ENCODE results near the gene SP140. TPM values are rescaled to one million over a fixed set of nuclear protein-coding genes. Genes with fewer than 3 reads are reported as not detected.

Gene SP140
- total RNA-seq, 1 donor from 2014 or later = 0.60 TPM

DNA sequence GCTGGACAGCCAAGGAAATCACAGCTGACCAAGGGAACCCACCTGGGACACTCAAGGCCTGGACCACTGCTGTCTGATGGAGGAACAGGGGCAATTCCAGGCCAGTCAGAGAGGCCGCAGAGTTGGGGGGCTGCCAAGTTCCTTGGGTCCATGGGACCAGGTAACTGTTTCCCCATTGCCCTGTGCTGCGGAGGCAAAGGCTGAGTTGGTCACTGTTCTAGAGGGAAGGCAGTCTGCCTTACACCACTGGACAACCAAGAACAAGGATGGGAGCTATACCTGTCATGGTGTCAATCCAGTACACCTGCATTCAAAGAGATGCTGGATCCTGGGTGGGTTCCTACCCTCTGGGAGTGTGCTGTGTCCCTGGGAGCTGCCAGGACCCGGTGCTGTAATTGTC, 91.8 kb downstream of the SP140 start:
- Mint-ChIP-seq H3K36me3 (ENCODE audit: low read depth) (peaks cover 2% of the 10 kb centered on the region), H3K4me1 (ENCODE audit: low read depth) (no peaks in the 10 kb centered on the region), H3K27me3 (ENCODE audit: low read depth) (no peaks in the 10 kb centered on the region), H3K27ac (ENCODE audit: unreplicated experiment) (no peak overlapping the region), H3K4me3 (ENCODE audit: unreplicated experiment) (no peak overlapping the region), H3K9me3 (ENCODE audit: low read depth) (peaks cover 5% of the 10 kb centered on the region)
- TF ChIP-seq, protein P1, sequence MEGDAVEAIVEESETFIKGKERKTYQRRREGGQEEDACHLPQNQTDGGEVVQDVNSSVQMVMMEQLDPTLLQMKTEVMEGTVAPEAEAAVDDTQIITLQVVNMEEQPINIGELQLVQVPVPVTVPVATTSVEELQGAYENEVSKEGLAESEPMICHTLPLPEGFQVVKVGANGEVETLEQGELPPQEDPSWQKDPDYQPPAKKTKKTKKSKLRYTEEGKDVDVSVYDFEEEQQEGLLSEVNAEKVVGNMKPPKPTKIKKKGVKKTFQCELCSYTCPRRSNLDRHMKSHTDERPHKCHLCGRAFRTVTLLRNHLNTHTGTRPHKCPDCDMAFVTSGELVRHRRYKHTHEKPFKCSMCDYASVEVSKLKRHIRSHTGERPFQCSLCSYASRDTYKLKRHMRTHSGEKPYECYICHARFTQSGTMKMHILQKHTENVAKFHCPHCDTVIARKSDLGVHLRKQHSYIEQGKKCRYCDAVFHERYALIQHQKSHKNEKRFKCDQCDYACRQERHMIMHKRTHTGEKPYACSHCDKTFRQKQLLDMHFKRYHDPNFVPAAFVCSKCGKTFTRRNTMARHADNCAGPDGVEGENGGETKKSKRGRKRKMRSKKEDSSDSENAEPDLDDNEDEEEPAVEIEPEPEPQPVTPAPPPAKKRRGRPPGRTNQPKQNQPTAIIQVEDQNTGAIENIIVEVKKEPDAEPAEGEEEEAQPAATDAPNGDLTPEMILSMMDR (IDR thresholded peaks at IDR 0.05) = no peak
- DNase-seq (ENCODE audit: low spot score) = no peak

DNA sequence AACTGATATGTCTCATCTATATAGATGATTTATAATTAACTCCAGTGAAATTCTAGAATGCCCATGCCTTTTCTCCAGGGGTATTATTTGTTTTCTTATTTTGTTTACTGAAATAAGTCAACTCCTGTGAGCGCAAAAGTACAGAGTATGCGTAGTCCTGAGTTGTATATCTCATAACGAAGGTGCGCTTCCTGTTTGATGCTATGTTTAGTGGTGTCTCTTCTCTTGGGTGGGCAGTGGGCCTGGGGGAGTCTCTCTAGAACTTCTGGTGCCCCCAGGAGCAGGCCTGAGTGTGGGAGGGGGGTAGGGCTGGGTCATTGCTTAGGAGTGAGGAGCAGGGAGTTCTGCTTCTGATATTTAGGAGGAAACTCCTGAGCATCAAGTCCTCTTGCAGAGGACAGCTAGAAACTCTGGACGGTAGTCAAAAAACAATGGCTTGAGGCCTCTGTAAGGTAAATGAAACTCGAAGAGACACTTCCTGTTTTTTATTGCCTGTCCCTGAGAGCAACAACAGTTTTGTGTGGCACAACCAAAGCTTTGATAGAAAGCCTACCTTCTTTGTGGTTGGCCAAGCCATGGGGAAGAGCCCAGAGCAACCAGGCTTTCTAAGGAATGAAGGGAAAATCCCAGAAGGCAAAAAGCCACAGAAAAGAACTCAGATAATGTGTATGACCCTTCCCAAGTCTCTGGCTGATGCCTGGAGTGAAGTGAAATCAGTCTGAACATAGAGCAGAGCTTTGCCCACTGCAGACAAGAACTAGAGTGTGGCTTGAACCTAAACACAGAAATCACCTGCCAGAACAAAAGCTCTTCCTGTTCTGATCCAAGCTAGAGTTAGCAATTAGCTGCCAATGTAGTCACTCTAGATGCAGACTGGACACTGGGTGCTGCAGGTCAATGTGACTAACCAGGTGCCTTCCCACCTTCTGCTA, 92.9 kb downstream of the SP140 start:
- Mint-ChIP-seq H3K4me3 (ENCODE audit: unreplicated experiment) (no peak overlapping the region), H3K9me3 (ENCODE audit: low read depth) (peaks cover 11% of the 10 kb centered on the region), H3K27me3 (ENCODE audit: low read depth) (no peaks in the 10 kb centered on the region), H3K4me1 (ENCODE audit: low read depth) (no peaks in the 10 kb centered on the region), H3K27ac (ENCODE audit: unreplicated experiment) (no peak overlapping the region), H3K36me3 (ENCODE audit: low read depth) (peaks cover 5% of the 10 kb centered on the region)
- DNase-seq (ENCODE audit: low spot score) = no peak
- TF ChIP-seq, protein P1 (IDR thresholded peaks at IDR 0.05) = no peak

DNA sequence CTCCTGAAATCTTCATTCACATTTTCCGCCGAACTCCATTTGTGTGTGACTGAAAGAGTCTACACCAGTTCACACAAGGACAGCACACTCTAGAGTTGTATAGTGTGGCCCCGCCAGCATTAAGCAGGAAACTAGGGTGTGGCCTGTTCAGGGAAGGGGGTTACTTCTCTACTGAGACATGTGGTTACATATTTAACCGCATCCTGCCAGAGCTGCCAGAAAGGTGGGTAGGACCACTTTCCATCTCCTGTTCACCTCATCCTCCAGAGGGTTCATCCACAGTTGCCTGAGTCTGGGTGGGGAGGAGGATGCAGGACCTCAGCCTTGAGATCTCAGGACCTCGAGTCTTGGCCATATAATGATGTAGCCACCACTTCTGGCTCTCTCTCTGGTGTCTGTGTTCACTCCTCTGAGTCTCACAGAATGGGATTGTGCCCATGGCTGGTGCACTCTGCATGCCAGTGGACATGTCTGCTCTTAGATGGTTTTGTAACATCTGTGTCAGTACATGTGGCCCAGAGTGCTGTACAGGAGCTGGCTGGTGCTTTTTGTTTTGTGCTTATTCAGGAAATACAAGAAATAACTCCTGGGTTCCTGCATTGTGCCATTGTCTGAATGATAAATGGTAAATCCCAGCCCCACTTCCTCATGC, 93.8 kb downstream of the SP140 start:
- Mint-ChIP-seq H3K27ac (ENCODE audit: unreplicated experiment) (no peak overlapping the region), H3K36me3 (ENCODE audit: low read depth) (peaks cover 5% of the 10 kb centered on the region)

DNA sequence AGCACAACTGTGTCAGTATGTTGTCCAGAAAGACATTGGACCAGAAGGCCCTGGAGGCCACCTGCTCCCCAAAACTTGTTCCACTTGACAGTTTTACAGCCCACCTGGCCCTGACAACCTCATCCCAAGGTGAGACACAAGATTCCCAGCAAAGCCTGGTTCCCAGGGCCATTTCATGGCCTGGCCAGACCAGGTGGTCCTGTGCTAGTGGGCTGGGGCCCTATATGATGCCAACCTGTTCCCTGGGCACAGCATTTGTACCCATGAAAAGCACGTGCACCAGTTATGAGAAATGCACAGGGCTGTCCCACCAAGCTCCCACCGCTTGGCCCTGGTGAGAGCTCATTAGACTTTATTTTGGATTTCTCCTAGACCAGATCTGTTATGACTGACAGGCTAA, 95.5 kb downstream of the SP140 start:
- Mint-ChIP-seq H3K27ac (ENCODE audit: unreplicated experiment) (no peak overlapping the region), H3K9me3 (ENCODE audit: low read depth) (peaks cover 14% of the 10 kb centered on the region), H3K4me1 (ENCODE audit: low read depth) (peaks cover under 1% of the 10 kb centered on the region), H3K27me3 (ENCODE audit: low read depth) (no peaks in the 10 kb centered on the region), H3K4me3 (ENCODE audit: unreplicated experiment) (no peak overlapping the region), H3K36me3 (ENCODE audit: low read depth) (peaks cover 7% of the 10 kb centered on the region)
- TF ChIP-seq, protein P1 (IDR thresholded peaks at IDR 0.05) = no peak
- no peak for DNase-seq (ENCODE audit: low spot score)

More for the DNA sequence above, 93.8 kb downstream of the SP140 start:
- H3K9me3 Mint-ChIP-seq (ENCODE audit: low read depth) = peaks cover 14% of the 10 kb centered on the region
- no peak overlapping the region for H3K4me3 Mint-ChIP-seq (ENCODE audit: unreplicated experiment)
- no peak for DNase-seq (ENCODE audit: low spot score)
- no peaks in the 10 kb centered on the region for H3K4me1 Mint-ChIP-seq (ENCODE audit: low read depth)
- H3K27me3 Mint-ChIP-seq (ENCODE audit: low read depth) = no peaks in the 10 kb centered on the region
- TF ChIP-seq, protein P1 (IDR thresholded peaks at IDR 0.05) = no peak

DNA sequence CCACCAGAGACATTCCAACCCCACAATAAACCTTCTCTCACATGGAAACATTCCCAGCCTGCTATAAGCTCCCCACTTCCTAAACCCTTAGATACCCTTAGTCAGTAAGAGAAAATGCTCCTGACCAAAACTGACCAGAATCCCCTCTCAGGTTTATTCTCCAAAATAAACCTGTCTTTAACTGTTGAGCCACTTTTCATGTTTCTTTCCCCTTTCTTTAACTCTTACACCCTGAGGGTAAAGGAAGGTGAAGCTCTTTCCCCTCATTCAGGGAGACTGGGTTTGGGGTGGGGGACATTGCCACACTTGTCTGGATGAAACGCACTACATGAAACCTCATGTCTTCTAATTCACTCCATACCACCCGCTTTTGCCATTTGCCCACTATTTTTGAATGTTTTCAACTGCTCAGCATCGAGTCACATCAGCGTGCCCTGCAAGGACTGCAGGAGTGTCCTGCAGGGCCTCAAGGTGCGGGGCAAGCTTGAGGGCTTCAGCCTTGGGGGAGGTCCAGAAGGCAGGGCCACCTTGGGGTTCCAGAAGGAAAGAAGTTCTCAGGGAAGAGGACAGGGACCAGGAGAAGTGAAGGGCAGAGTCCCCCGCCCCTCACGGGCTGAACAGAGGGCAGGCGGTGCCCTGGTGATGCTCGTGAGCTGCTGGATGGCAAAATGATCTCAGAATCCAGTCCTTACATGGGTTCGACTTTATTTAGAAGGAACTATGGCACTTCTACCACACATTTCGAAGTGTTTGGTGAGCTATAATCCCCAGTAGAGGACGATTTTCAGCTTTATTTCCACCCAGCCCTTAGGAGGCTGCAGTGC, 97.2 kb downstream of the SP140 start:
- no peak for DNase-seq (ENCODE audit: low spot score)
- TF ChIP-seq, protein P1 (IDR thresholded peaks at IDR 0.05) = no peak
- H3K9me3 Mint-ChIP-seq (ENCODE audit: low read depth) = peaks cover 14% of the 10 kb centered on the region
- H3K4me3 Mint-ChIP-seq (ENCODE audit: unreplicated experiment) = no peak overlapping the region
- peaks cover 18% of the 10 kb centered on the region for H3K4me1 Mint-ChIP-seq (ENCODE audit: low read depth)
- H3K27me3 Mint-ChIP-seq (ENCODE audit: low read depth) = no peaks in the 10 kb centered on the region
- H3K27ac Mint-ChIP-seq (ENCODE audit: unreplicated experiment) = no peak overlapping the region
- peaks cover 8% of the 10 kb centered on the region for H3K36me3 Mint-ChIP-seq (ENCODE audit: low read depth)

All from chondrocyte (in vitro differentiated cells).